ENCODE results near the gene CHD9. TPM values are rescaled to one million over a fixed set of nuclear protein-coding genes. Genes with fewer than 3 reads are reported as not detected.

The CHD9 gene
- total RNA-seq, 1 donor from 2014 or later = 81.4 TPM

DNA sequence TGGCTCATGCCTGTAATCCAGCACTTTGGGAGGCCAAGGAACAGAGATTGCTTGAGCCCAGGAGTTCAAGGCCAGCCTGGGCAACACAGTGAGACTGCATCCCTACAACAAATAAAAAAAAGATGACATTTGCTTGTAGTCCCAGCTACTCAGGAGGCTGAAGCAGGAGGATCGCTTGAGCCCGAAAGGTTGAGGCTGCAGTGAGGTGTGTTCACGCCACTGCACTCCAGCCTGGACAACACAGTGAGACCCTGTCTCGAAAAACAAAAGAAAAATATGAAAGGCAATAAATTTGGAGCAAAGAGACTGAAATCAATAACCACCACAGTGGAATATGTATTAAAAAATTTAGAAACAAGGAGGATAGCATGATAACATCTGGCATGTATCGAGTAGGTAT lies 235.7 kb downstream of the CHD9 start:
- no peaks in the 10 kb centered on the region for H3K9me3 ChIP-seq
- H3K36me3 ChIP-seq = peaks cover 100% of the 10 kb centered on the region
- TF ChIP-seq, protein P1, sequence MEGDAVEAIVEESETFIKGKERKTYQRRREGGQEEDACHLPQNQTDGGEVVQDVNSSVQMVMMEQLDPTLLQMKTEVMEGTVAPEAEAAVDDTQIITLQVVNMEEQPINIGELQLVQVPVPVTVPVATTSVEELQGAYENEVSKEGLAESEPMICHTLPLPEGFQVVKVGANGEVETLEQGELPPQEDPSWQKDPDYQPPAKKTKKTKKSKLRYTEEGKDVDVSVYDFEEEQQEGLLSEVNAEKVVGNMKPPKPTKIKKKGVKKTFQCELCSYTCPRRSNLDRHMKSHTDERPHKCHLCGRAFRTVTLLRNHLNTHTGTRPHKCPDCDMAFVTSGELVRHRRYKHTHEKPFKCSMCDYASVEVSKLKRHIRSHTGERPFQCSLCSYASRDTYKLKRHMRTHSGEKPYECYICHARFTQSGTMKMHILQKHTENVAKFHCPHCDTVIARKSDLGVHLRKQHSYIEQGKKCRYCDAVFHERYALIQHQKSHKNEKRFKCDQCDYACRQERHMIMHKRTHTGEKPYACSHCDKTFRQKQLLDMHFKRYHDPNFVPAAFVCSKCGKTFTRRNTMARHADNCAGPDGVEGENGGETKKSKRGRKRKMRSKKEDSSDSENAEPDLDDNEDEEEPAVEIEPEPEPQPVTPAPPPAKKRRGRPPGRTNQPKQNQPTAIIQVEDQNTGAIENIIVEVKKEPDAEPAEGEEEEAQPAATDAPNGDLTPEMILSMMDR (IDR thresholded peaks at IDR 0.05) = no peak
- intact Hi-C loops (cut with DNase I) = no loop called here
- H3K27me3 ChIP-seq = no peaks in the 10 kb centered on the region
- DNase-seq (no peak), ATAC-seq (no peak)
- no peak overlapping the region for H3K27ac ChIP-seq
- H3K4me1 ChIP-seq = no peaks in the 10 kb centered on the region
- H3K4me3 ChIP-seq = no peak overlapping the region

DNA sequence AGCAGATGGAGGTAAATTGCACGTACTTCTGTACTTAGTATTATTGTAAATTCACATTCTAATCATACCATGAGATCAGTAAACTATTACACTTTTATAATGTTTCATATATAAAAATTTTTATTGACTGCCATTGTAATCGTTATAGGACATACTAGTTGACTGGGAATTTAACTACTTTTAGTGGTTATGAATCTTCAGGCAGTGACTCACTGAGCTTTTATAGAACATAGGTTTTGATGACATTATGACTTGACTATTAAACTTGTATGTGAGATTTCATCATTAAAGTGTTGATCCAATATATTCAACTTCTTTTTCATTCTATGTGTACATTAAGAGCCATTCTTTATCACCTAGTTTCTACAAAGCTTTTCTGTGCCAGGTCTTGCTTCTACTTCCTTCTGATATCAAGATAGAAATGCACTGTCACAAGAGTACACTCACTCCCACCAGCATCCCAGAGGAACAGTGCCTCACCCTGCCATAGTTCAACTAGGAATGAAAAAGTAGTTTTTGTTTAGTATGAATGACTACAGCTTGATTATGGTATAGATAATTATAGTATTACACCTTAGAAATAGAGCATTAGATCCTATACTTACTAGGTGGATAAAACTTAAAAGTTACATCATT lies 237.1 kb downstream of the CHD9 start:
- H3K27me3 ChIP-seq = no peaks in the 10 kb centered on the region
- no peak overlapping the region for H3K27ac ChIP-seq
- H3K4me1 ChIP-seq = no peaks in the 10 kb centered on the region
- intact Hi-C loops (cut with DNase I) = no loop called here
- H3K4me3 ChIP-seq = no peak overlapping the region
- no peak for DNase-seq
- no peaks in the 10 kb centered on the region for H3K9me3 ChIP-seq
- H3K36me3 ChIP-seq = peaks cover 100% of the 10 kb centered on the region
- ATAC-seq = no peak
- TF ChIP-seq, protein P1 (IDR thresholded peaks at IDR 0.05) = no peak

DNA sequence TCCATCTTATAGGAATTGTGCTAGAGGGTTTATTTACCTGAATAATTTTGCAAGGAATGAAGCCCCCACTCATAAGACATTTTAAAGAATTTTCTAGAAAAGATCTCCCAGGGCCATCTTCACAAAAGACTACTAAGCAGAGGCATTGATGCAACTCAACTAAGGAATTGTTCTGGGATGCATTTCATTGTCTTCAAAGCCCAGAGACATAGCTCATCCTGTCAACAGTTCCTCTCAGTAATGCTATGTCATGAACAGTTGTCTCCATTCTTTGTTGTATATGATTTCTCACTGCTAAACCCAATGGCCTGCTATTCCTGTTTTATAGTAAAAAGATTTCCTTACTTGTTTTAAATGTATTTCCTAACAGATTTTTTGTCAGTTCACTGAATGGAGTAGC lies 242.7 kb downstream of the CHD9 start:
- TF ChIP-seq, protein P1 (IDR thresholded peaks at IDR 0.05) = no peak
- H3K27ac ChIP-seq = no peak overlapping the region
- no peaks in the 10 kb centered on the region for H3K27me3 ChIP-seq
- H3K36me3 ChIP-seq = peaks cover 91% of the 10 kb centered on the region
- no peaks in the 10 kb centered on the region for H3K9me3 ChIP-seq
- intact Hi-C loops (cut with DNase I) = no loop called here
- no peaks in the 10 kb centered on the region for H3K4me1 ChIP-seq
- DNase-seq (no peak), ATAC-seq (no peak)
- no peak overlapping the region for H3K4me3 ChIP-seq

DNA sequence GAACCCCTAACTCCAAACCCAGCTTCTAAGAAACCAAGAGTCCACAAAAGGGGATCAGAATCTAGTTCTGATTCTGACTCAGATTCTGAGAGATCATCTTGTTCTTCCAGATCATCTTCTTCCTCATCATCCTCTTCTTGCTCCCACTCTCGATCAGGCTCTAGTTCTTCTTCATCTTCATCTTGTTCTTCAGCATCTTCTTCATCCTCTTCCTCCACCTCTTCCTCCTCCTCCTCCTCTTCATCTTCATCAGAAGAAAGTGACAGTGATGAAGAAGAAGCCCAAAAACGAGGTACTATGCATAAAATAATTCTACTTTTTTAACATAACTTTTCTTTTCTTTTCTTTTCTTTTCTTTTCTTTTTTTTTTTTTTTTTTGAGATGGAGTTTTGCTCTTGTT lies 249.5 kb downstream of the CHD9 start:
- Histone ChIP-seq H3K4me3 (no peak overlapping the region), H3K9me3 (no peaks in the 10 kb centered on the region), H3K27me3 (no peaks in the 10 kb centered on the region), H3K4me1 (no peaks in the 10 kb centered on the region), H3K27ac (no peak overlapping the region), H3K36me3 (peaks cover 90% of the 10 kb centered on the region)
- no peak for DNase-seq
- TF ChIP-seq, protein P1 (IDR thresholded peaks at IDR 0.05) = no peak
- no peak for ATAC-seq
- intact Hi-C loops (cut with DNase I) = no loop called here

DNA sequence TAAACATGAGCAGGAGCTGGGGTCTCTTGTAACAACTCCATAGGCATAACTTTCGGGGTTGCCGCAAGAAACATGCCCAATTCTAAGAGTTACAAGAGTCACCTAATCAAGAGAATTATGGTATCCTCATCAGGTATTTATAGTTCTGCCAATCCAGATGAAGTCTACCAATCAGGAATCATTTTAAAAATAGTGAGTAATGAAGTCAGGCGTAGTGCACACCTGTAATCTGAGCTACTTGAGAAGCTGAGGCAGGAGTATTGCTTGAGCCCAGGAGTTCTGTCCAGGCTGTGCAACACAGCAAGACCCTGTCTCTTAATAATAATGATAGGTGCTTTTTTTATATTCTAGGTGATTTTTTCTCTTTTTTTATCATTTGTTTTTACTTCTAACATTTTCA lies 251.0 kb downstream of the CHD9 start:
- H3K4me1 ChIP-seq = no peaks in the 10 kb centered on the region
- no peak for DNase-seq
- no peak overlapping the region for H3K27ac ChIP-seq
- H3K36me3 ChIP-seq = peaks cover 88% of the 10 kb centered on the region
- ATAC-seq = no peak
- H3K9me3 ChIP-seq = no peaks in the 10 kb centered on the region
- H3K27me3 ChIP-seq = no peaks in the 10 kb centered on the region
- intact Hi-C loops (cut with DNase I) = no loop called here
- H3K4me3 ChIP-seq = no peak overlapping the region
- TF ChIP-seq, protein P1 (IDR thresholded peaks at IDR 0.05) = no peak

DNA sequence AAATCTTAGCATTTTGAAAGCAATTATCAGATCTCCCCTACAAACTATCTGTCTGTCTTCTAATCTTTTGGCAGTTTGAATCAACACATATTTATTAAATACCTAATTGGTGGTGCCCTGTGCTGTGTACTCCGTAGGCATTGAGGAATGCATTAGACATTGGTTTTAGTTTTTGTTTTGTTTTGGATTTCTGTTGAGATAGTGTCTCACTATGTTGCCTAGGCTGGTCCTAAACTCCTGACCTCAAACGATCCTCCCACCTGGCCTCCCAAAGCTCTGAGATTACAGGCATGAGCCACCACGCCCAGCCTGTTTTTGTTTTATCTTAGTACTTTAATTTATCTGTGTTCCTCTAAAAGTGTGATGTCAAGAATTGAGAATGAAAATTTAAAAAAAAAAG lies 254.7 kb downstream of the CHD9 start:
- no peaks in the 10 kb centered on the region for H3K4me1 ChIP-seq
- ATAC-seq (no peak), DNase-seq (no peak)
- no peak overlapping the region for H3K4me3 ChIP-seq
- H3K27ac ChIP-seq = no peak overlapping the region
- no peaks in the 10 kb centered on the region for H3K9me3 ChIP-seq
- TF ChIP-seq, protein P1 (IDR thresholded peaks at IDR 0.05) = no peak
- intact Hi-C loops (cut with DNase I) = no loop called here
- no peaks in the 10 kb centered on the region for H3K27me3 ChIP-seq
- H3K36me3 ChIP-seq = peaks cover 94% of the 10 kb centered on the region

Data from upper lobe of right lung (tissue), 1 donor.